Measurements from ENCODE around the gene CIROP. TPM values are rescaled to one million over a fixed set of nuclear protein-coding genes. Genes with fewer than 3 reads are reported as not detected.

Gene CIROP
- total RNA-seq, 1 experiment from 2014 or later: not detected

DNA sequence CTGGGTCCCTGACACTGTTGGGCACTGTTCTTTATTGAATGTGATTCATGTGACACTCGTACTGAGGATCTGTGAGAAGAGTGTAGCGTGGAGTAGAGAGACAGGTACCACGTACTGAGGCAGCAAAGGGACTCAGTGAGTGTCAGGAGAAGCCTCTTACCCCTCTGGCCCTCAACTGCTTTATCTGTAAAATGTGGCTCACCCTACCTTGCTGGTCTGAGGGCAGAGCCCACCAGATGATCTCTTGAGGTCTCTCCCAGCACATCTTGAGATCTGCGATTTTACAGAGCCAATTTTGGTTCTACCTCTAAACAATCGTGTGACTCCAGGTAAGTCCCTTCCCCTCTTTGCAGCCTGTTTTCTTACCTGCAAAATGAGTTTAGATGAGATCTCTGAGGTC is 11.1 kb upstream of the CIROP start:
- no peaks in the 10 kb centered on the region for H3K27me3 ChIP-seq (ENCODE audit: insufficient read depth, low read length)
- no CpG with 5 or more reads among the region's 5 CpGs for WGBS (ENCODE audit: extremely low coverage, insufficient read length, low lambda C conversion rate)
- H2BK12ac ChIP-seq (ENCODE audit: insufficient read length, low read depth, low read length): no peak overlapping the region
- H3K27ac Mint-ChIP-seq: no peak overlapping the region
- no peak overlapping the region for H2AFZ ChIP-seq (ENCODE audit: low read length)
- H3K14ac ChIP-seq (ENCODE audit: insufficient read depth, low read length): no peak overlapping the region
- H3K9me3 ChIP-seq (ENCODE audit: control insufficient read depth, low read depth, low read length): no peaks in the 10 kb centered on the region
- H4K91ac ChIP-seq (ENCODE audit: insufficient read length, low read depth, low read length): no peak overlapping the region
- no peak for DNase-seq
- H3K9ac ChIP-seq (ENCODE audit: extremely low read depth, insufficient read length, low read length): no peak overlapping the region
- H3K79me2 ChIP-seq (ENCODE audit: insufficient read depth, low read length): no peaks in the 10 kb centered on the region
- no peak overlapping the region for H3K23ac ChIP-seq (ENCODE audit: insufficient read length, low read depth, low read length)
- peaks cover 28% of the 10 kb centered on the region for H3K27me3 Mint-ChIP-seq (ENCODE audit: low read depth)
- H2BK15ac ChIP-seq (ENCODE audit: low read depth, low read length): no peak overlapping the region
- H3K4ac ChIP-seq (ENCODE audit: low read depth, low read length): no peak overlapping the region
- H3K79me1 ChIP-seq (ENCODE audit: insufficient read depth, low read depth, low read length, poor library complexity, severe bottlenecking): no peaks in the 10 kb centered on the region
- H4K5ac ChIP-seq (ENCODE audit: insufficient read length, low read depth, low read length): no peak overlapping the region
- peaks cover 38 to 43% of the 10 kb centered on the region in 2 experiments for H3K4me1 Mint-ChIP-seq
- no peak overlapping the region for H3K27ac ChIP-seq (ENCODE audit: insufficient read length, low read depth, low read length)
- no peaks in the 10 kb centered on the region; a peak in 1 of 7 replicates for H3K36me3 Mint-ChIP-seq (ENCODE audit: insufficient read depth in 1 of 3, low read depth in 3 of 3)
- no peak overlapping the region for H2BK120ac ChIP-seq (ENCODE audit: low read depth, low read length, poor library complexity, severe bottlenecking)
- no peaks in the 10 kb centered on the region for H3K9me3 Mint-ChIP-seq
- no peak overlapping the region for H2BK20ac ChIP-seq (ENCODE audit: low read depth, low read length, poor library complexity, severe bottlenecking)
- no peak overlapping the region for H3K18ac ChIP-seq (ENCODE audit: insufficient read length, low read depth, low read length)
- H3K4me2 ChIP-seq (ENCODE audit: insufficient read depth, insufficient read length, low read length): no peak overlapping the region
- no peak overlapping the region for H3K56ac ChIP-seq (ENCODE audit: insufficient read length, low read depth, low read length)
- H4K20me1 ChIP-seq (ENCODE audit: control insufficient read depth, insufficient read depth, insufficient read length): no peaks in the 10 kb centered on the region
- no peak overlapping the region for H3K4me3 Mint-ChIP-seq
- no peak overlapping the region for H2BK5ac ChIP-seq (ENCODE audit: insufficient read length, low read length)
- peaks cover 5% of the 10 kb centered on the region; the same call in 1 of the 2 replicates for H3K4me1 ChIP-seq (ENCODE audit: insufficient read depth, low read length)
- TF ChIP-seq, protein P1, sequence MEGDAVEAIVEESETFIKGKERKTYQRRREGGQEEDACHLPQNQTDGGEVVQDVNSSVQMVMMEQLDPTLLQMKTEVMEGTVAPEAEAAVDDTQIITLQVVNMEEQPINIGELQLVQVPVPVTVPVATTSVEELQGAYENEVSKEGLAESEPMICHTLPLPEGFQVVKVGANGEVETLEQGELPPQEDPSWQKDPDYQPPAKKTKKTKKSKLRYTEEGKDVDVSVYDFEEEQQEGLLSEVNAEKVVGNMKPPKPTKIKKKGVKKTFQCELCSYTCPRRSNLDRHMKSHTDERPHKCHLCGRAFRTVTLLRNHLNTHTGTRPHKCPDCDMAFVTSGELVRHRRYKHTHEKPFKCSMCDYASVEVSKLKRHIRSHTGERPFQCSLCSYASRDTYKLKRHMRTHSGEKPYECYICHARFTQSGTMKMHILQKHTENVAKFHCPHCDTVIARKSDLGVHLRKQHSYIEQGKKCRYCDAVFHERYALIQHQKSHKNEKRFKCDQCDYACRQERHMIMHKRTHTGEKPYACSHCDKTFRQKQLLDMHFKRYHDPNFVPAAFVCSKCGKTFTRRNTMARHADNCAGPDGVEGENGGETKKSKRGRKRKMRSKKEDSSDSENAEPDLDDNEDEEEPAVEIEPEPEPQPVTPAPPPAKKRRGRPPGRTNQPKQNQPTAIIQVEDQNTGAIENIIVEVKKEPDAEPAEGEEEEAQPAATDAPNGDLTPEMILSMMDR (conservative IDR thresholded peaks at IDR 0.05): no peak
- H2AK5ac ChIP-seq (ENCODE audit: insufficient read length, low read length): no peak overlapping the region
- no peak overlapping the region for H3T11ph ChIP-seq (ENCODE audit: low read length)
- no peaks in the 10 kb centered on the region for H3K23me2 ChIP-seq (ENCODE audit: insufficient read length, low read depth, low read length, poor library complexity, severe bottlenecking)
- H4K8ac ChIP-seq (replicated peaks; ENCODE audit: insufficient read length, low read depth, low read length): no peak overlapping the region

Data from H9 (cell line).